ENCODE data around the gene THY1. TPM values are rescaled to one million over a fixed set of nuclear protein-coding genes. Genes with fewer than 3 reads are reported as not detected.

THY1 gene
- total RNA-seq, 2 experiments from 2014 or later, result not detected

- ChIA-PET POLR2A (no interaction called here), CTCF (interaction anchor here (0.9 to 3.6 kb wide), 2 partner anchors 13 to 105 kb away, joined by 3 to 20 read pairs; no protein-coding TSS in a partner anchor)
- Histone ChIP-seq H3K4me1 (ENCODE audit: insufficient read depth, low read length) (peaks cover 19% of the 10 kb centered on the region), H3K4me3 (ENCODE audit: low read length) (no peak overlapping the region), H3K9me3 (ENCODE audit: control insufficient read depth in 1 of 2, insufficient read depth in 1 of 2, low read length in 2 of 2) (no peaks in the 10 kb centered on the region), H3K27ac (ENCODE audit: low read depth in 1 of 2, low read length in 2 of 2) (no peak overlapping the region), H3K36me3 (ENCODE audit: insufficient read depth, low read length) (no peaks in the 10 kb centered on the region), H3K27me3 (ENCODE audit: control insufficient read depth in 1 of 2, insufficient read depth in 2 of 2, low read length in 2 of 2) (peaks cover 36 to 45% of the 10 kb centered on the region in 2 experiments)
- Mint-ChIP-seq H3K4me1 (ENCODE audit: low read depth) (peaks cover 7% of the 10 kb centered on the region), H3K4me3 (no peak overlapping the region), H3K27ac (no peak overlapping the region), H3K36me3 (ENCODE audit: low read depth) (no peaks in the 10 kb centered on the region), H3K9me3 (no peaks in the 10 kb centered on the region), H3K27me3 (peaks cover 73% of the 10 kb centered on the region)
- DNase-seq (no peak), ATAC-seq (ENCODE audit: poor library complexity) (no peak)
- TF ChIP-seq CTCF (IDR thresholded peaks at IDR 0.05), result no peak
- intact Hi-C loops (cut with DNase I, micrococcal nuclease), result no loop called here
Observed at GRCh38 chr11:119369132-119369925, 53.6 kb downstream of the THY1 start.

- H3K36me3 Mint-ChIP-seq (ENCODE audit: low read depth), result no peaks in the 10 kb centered on the region
- Histone ChIP-seq H3K4me3 (ENCODE audit: low read length) (no peak overlapping the region), H3K27ac (ENCODE audit: low read depth in 1 of 2, low read length in 2 of 2) (no peak overlapping the region), H3K27me3 (ENCODE audit: control insufficient read depth in 1 of 2, insufficient read depth in 2 of 2, low read length in 2 of 2) (peaks cover 41 to 51% of the 10 kb centered on the region in 2 experiments), H3K4me1 (ENCODE audit: insufficient read depth, low read length) (peaks cover 17% of the 10 kb centered on the region), H3K9me3 (ENCODE audit: control insufficient read depth in 1 of 2, insufficient read depth in 1 of 2, low read length in 2 of 2) (no peaks in the 10 kb centered on the region), H3K36me3 (ENCODE audit: insufficient read depth, low read length) (no peaks in the 10 kb centered on the region)
- TF ChIP-seq CTCF (IDR thresholded peaks at IDR 0.05), result no peak
- H3K27me3 Mint-ChIP-seq, result peaks cover 76% of the 10 kb centered on the region
- POLR2A ChIA-PET, result no interaction called here
- H3K27ac Mint-ChIP-seq, result no peak overlapping the region
- DNase-seq, result no peak
- peaks cover 7% of the 10 kb centered on the region for H3K4me1 Mint-ChIP-seq (ENCODE audit: low read depth)
- CTCF ChIA-PET, result interaction anchor here (0.9 to 3.6 kb wide), 2 partner anchors 12 to 106 kb away, joined by 3 to 20 read pairs; no protein-coding TSS in a partner anchor
- H3K9me3 Mint-ChIP-seq, result no peaks in the 10 kb centered on the region
- ATAC-seq (ENCODE audit: poor library complexity), result no peak
- no peak overlapping the region for H3K4me3 Mint-ChIP-seq
- intact Hi-C loops (cut with DNase I, micrococcal nuclease), result no loop called here
Observed at GRCh38 chr11:119368121-119369034, 54.6 kb downstream of the THY1 start.

GRCh38 chr11:119367661-119368120 lies 55.3 kb downstream of the THY1 start:
- peaks cover 81% of the 10 kb centered on the region for H3K27me3 Mint-ChIP-seq
- intact Hi-C loops (cut with DNase I, micrococcal nuclease), result no loop called here
- H3K36me3 ChIP-seq (ENCODE audit: insufficient read depth, low read length), result no peaks in the 10 kb centered on the region
- ChIA-PET CTCF (interaction anchor here (3.6 kb wide), 1 partner anchor 11 kb away, joined by 20 read pairs; no protein-coding TSS in a partner anchor), POLR2A (no interaction called here)
- H3K27me3 ChIP-seq (ENCODE audit: control insufficient read depth in 1 of 2, insufficient read depth in 2 of 2, low read length in 2 of 2), result peaks cover 44 to 58% of the 10 kb centered on the region in 2 experiments
- H3K27ac ChIP-seq (ENCODE audit: low read depth in 1 of 2, low read length in 2 of 2), result no peak overlapping the region
- DNase-seq, result no peak
- H3K4me1 ChIP-seq (ENCODE audit: insufficient read depth, low read length), result peaks cover 22% of the 10 kb centered on the region
- H3K9me3 ChIP-seq (ENCODE audit: control insufficient read depth in 1 of 2, insufficient read depth in 1 of 2, low read length in 2 of 2), result no peaks in the 10 kb centered on the region
- no peak overlapping the region for H3K4me3 Mint-ChIP-seq
- H3K36me3 Mint-ChIP-seq (ENCODE audit: low read depth), result no peaks in the 10 kb centered on the region
- no peak overlapping the region for H3K27ac Mint-ChIP-seq
- ATAC-seq (ENCODE audit: poor library complexity), result no peak
- H3K4me1 Mint-ChIP-seq (ENCODE audit: low read depth), result peaks cover 8% of the 10 kb centered on the region
- H3K4me3 ChIP-seq (ENCODE audit: low read length), result no peak overlapping the region
- H3K9me3 Mint-ChIP-seq, result no peaks in the 10 kb centered on the region
- no peak for TF ChIP-seq CTCF (IDR thresholded peaks at IDR 0.05)

Other genes with a start within 250 kb of the THY1 start
- gene NHERF4, start 237.7 kb downstream of the THY1 start, total RNA-seq, result under 1 TPM; 0.59 to 0.63 TPM
- gene CBL, start 216.8 kb downstream of the THY1 start, total RNA-seq, result 10 to 100 TPM; 19.5 to 20.8 TPM
- gene MCAM, start 106.0 kb downstream of the THY1 start, total RNA-seq, result 10 to 100 TPM; 16.0 to 16.5 TPM
- gene RNF26, start 88.6 kb downstream of the THY1 start, total RNA-seq, result 10 to 100 TPM; 18.3 to 20.5 TPM
- not detected for gene C1QTNF5, start 82.3 kb downstream of the THY1 start, total RNA-seq
- gene MFRP, start 76.5 kb downstream of the THY1 start, total RNA-seq, result not detected
- 1 to 10 TPM; 2.0 to 2.6 TPM for gene USP2, start 41.5 kb downstream of the THY1 start, total RNA-seq

Measured in CD4-positive, alpha-beta T cell (primary cell).